AG20443 (cell line): ENCODE data around the gene MCF2L.
"Not testable (repeated sequence)": the region's sequence is repeated elsewhere in the genome, so short reads cannot be mapped to it uniquely, and the experiment has no call there.

Source experiments
- DNase-seq: peaks from one replicate; pipeline ENCODE4 v3.0.0; 2012; ENCODE audit warnings: low spot score, mixed read lengths

Gene MCF2L, protein sequence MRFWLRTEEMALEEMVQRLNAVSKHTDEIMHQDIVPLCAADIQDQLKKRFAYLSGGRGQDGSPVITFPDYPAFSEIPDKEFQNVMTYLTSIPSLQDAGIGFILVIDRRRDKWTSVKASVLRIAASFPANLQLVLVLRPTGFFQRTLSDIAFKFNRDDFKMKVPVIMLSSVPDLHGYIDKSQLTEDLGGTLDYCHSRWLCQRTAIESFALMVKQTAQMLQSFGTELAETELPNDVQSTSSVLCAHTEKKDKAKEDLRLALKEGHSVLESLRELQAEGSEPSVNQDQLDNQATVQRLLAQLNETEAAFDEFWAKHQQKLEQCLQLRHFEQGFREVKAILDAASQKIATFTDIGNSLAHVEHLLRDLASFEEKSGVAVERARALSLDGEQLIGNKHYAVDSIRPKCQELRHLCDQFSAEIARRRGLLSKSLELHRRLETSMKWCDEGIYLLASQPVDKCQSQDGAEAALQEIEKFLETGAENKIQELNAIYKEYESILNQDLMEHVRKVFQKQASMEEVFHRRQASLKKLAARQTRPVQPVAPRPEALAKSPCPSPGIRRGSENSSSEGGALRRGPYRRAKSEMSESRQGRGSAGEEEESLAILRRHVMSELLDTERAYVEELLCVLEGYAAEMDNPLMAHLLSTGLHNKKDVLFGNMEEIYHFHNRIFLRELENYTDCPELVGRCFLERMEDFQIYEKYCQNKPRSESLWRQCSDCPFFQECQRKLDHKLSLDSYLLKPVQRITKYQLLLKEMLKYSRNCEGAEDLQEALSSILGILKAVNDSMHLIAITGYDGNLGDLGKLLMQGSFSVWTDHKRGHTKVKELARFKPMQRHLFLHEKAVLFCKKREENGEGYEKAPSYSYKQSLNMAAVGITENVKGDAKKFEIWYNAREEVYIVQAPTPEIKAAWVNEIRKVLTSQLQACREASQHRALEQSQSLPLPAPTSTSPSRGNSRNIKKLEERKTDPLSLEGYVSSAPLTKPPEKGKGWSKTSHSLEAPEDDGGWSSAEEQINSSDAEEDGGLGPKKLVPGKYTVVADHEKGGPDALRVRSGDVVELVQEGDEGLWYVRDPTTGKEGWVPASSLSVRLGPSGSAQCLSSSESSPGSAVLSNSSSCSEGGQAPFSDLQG

GRCh38 chr13:112968910-112969691 is at the start of gene MCF2L:
Gene MCF2L (plus strand): TSS chr13:112969214. CDS start chr13:112969380, 166 bp downstream.
- peak; percentile 65 for DNase-seq

DNA sequence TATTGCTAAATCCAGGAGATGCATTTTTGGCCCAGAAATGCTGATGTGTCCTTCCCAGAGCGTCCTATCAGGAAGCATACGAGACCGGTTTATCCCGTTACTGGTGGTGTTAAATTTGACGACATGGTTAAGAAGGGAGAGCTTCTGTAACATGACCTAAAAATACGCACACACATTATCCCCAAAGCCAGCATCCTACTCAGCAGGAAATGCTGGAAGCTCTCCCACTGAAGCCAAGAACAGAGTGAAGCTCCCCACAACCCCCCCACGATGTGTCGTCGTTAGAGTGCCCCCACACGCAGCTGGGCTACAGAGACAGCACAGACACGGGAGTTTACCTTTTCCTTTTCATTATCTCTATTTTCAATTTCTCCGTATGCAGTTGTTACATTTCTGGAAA is 45.1 kb upstream of the MCF2L start:
- no peak for DNase-seq

DNA sequence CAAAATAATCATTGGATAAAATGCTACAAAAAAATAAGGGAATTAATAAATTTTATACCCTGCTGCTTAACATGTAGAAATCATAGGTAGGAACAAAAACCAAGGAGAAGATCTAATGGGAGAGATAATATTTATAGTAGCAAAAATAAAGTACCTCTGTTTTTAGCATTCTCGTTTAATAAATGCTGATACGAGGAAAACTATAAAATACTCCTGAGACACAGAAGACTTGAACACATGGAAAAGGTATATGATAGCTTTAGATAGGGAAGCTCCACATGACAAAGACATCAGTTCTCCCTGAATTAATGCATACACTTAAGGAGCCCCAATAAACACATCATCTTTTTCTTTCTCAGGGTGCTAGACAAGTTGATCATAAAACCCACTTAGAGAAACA is 44.6 kb upstream of the MCF2L start:
- no peak for DNase-seq

GRCh38 chr13:112926003-112926402 is 43.0 kb upstream of the MCF2L start:
- no peak for DNase-seq

GRCh38 chr13:112926993-112927392 is 42.0 kb upstream of the MCF2L start:
- no peak for DNase-seq

DNA sequence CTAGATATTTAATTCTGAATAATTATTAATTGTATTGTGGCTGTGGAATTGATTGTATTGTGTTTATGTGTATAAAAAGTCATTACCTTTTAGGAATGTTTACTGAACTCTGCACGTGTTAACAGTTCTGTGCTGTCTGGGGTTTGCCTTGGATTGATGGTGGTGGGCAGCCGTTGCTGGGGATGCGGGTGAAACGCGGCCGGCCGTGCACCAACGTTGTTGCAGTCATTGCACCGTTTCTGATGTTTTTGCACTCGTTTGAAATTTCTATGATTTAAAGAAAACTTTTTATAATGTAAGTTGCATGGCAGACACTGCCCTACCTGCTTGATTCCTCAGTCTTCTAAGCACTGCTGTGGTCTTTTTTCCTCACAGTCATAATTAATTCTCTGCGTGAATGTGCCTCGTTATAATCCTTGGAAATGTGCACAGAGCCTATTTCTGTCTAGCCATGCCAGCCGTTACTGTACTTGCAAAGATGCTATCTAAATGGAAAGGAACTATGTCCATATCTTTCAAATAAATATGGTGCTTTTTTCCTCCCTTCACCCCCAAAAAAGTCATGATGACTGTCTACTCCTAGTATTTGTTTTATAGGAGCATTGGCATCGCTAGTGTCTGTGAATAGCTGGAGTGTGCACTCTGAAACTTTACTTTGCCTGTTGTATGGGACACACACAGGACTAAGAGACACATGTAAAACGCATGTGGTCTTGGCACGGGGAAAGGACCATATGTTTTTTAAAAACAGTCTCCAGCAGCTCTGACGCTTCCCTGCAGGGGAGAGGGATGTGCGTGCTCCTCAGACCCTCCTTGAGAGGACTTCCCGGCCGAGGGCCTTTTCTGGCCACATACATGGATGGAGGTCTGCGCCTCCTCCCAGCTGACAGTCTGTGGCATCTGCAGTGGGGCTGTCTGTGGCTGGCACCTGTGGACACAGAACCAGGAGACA is 40.7 kb upstream of the MCF2L start:
- DNase-seq: no peak

DNA sequence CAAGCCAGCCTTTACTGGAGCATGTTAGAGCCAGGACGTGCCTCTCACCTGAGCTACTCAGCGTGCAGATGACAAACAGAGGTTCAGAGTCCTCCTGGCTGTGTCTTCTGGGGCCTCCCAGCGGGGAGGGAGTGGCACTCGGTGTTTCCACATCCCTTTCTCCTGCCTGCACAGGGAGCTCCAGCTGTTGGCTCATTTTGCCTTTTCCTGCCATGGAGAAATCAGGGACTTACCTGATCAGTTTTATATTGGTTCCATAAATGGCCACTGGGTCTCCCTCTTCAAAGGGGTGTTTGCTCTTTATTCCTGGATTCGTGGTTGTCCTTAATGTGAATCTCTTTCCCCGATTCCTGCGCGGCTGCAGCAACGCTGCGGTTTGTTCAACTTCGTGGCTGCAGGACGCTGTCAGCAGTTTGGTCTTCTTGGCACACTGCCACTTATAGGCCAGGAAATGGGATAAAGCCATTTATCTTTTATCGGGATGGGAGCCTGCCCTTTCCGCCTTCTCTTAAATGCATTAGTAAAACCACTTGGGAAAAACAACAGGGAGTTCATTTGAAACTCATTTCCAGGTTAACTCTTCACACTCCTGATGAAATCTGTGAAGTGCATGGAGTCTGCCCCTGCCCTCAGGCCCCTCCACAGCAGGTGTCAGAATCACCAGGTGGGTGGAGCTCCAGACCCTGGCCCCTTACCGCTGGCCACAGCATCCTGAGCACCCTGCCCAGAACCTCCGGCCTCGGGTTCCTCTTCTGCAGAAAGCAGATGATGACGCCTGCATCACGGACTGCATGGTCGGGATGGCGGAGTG is 39.8 kb upstream of the MCF2L start:
- DNase-seq: peak; percentile 40

- DNase-seq: no peak
These were observed 39.3 kb upstream of the MCF2L start for GRCh38 chr13:112929783-112930055.

DNA sequence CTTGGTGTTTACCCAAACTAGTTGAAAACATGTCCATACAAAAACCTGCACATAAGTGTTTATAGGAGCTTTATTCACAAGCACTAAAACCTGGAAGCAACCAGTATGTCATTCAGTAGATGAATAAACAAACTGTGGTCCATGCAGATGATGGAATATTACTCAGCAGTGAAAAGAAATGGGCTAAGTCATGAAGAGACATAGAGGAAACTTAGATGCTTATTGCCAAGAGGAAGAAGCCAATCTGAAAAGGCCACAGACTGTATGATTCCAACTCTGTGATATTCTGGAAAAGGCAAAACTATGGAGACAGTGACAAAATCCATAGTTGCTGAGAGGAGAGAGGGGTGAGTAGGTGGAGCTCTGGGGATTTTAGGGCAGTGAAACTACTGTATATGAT is 38.8 kb upstream of the MCF2L start:
- DNase-seq: no peak

DNA sequence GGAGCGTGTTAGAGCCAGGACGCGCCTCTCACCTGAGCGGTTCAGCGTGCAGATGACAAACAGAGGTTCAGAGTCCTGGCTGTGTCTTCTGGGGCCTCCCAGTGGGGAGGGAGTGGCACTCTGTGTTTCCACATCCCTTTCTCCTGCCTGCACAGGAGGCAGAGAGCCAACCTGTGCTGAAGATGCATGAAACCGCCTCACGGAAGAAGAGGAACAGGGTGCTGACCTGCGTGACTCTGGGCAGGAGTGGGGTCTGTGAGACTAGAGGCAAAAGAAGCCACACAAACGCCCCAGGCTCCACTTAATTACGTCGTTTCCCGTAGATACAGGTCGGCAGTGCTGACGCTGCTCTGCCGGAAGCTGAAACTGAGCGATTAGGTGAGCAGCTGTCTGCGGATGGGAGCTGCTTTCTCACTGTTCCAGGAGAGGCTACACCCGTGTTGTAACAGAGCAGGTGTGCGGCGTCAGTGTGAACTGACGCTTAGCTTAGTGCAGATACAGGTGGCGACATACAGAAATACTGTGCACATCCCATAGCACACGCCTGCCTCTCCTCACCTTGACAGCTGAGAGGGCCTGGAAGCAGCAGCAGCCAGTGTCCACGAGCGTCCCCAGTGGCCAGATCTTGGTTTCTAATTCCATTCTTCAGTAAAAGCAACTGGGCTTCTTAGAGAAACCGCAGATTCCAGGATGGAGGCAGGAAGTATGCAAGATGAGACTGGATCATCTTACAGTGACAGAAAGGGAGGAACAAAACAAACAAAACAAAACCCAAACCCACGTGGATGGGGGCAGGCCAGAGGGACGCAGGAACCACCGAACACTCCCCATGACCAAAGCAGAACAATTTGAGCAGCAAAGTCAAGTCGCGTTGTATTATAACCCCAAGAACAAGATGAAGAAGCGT is 37.7 kb upstream of the MCF2L start:
- peak; percentile 87 for DNase-seq

DNA sequence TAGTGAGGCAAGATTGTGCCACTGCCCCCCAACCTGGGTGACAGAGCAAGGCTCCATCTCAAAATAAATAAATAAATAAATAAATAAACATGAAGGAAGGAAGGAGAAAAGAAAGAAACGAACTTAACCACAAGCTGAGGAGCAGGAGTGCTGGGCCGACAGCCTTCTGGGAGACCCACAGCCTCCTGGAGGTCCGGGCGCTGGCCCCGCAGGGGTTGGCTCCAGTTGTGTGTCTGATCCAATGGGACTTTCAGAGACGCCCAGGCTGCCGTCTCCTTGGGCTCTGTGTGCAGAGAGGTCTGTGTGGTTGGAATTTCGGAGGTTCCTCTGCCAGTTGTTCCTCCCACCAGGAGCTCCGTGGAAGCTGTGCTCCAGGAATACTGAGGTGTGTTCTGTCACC is 36.0 kb upstream of the MCF2L start:
- DNase-seq: no peak

GRCh38 chr13:112933649-112934048 is 35.4 kb upstream of the MCF2L start:
- DNase-seq: no peak

- DNase-seq: no peak
These were observed 34.9 kb upstream of the MCF2L start for GRCh38 chr13:112934078-112934477.

DNA sequence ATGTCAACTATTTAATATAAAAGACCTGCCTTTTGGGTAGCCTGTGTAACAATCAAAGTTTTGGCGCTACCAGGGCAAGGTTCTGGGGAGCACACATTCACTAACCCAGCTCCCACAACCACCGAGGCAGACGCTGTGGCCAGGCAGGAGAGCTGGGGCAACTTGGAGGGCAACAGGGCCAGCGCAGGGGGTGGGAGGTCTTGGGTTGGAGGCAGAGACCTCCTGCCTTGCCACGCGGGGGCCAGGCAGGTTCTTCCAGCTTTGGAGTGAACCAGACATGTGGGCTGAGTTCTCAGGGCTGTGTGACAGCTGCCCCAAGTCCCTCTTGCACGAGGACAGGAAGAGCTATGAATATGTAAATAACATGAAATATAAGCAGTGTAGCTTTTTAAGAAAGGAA is 30.3 kb upstream of the MCF2L start:
- no peak for DNase-seq

DNA sequence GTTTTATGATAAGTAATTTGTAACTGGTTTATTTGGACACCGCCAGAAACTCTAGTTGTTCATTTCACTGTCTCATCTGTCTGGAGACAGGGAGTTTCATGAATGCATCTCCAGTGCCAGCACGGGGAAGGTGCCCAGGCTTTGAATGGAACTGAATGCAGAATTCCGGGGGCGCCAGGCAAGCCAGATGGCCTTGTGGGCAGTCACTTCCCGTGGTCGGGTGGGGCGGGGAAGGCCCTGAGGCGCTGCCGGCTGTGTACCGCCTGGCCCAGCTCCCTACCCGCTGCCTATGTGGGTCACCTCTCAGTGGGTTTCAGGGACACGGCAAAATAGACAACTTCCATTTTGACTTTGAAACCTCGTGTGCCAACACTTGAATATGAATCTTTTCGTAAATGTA is 28.8 kb upstream of the MCF2L start:
- DNase-seq: no peak

- DNase-seq: no peak
These were observed 27.7 kb upstream of the MCF2L start for GRCh38 chr13:112941349-112941748.

DNA sequence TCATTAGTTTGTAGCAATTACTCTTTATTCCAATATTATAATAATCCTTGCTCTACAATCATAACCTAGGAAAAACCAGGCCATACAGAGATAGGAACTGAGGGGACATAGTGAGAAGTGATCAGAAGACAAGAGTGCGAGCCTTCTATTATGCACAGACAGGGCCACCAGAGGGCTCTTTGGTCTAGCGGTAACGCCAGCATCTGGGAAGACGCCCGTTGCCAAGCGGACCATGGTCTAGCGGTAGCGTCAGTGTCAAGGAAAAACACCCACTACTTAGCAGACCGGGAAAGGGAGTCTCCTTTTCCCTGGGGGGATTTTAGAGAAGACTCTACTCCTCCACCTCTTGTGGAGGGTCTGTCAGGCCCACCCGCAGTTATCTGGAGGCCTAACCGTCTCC is 27.2 kb upstream of the MCF2L start:
- DNase-seq: not testable (repeated sequence)

DNA sequence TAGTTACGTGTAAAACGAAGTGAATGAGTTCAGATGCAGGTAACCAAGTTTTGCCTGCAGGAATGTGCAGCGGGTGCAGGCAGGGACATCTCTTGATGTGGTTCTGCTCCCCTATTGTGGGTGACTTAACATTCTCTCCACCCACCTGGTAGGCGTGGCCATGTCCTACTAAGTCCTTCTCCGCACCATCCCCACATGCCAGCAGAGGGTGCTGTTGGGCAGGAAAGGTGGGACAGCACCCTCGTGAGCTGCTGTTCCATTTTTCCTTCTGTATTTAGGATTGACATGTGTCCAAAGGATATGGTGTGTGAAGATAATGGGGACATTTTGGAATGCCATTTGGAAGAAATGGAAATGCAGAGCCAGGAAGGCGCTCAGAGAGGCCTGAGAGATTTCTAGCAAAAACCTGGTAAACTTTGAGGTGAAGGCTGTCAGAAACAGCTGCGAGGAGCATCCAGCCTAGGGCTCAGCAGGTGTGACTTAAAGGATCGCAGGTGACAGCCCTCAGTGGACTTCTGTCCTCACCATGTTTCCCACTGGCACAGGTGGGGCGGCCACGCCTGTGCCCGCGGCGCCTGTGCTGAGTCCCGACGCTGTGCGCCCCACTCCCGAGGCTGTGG is 26.2 kb upstream of the MCF2L start:
- peak; percentile 95 for DNase-seq
